HPDE6-E6E7 (cell line): ENCODE data around the gene MORN4.
A peak's percentile ranks its signal among the peaks of the same experiment; 100 is the strongest.
"Not testable (repeated sequence)": the region's sequence is repeated elsewhere in the genome, so short reads cannot be mapped to it uniquely, and the experiment has no call there.

Source experiments
- DNase-seq: peaks from one replicate; pipeline ENCODE4 v3.0.0; 2011; ENCODE audit warnings: missing footprints; ENCODE audit errors: extremely low spot score

Gene MORN4

GRCh38 chr10:97632949-97633884, at the start of gene MORN4:
Gene MORN4, minus strand, starts transcription at chr10:97633500. Its CDS starts 13,847 bp downstream, at chr10:97619653.
- peak; percentile 96 for DNase-seq

- DNase-seq = no peak
Measured at GRCh38 chr10:97682042-97682441, 48.7 kb upstream of the MORN4 start.

DNA sequence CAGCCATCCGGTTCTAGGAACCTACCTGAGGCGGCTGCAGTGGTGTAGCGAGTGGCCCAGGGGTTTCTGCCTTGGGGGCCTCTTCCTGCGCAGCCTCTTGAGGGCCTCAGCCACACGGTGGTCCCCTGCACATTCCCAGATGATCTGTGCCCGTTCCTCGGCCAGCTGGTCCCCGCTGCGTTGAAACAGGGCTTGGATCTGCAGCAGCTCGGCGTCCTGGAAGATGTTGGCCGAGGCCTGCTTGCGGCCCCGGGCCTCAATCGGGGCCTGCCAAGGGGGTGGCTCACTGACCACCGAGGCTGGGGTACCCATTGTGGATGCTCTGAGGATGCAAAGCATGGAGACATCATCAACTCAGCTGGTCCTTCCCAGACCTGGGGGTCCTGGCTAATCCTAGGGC, 46.3 kb upstream of the MORN4 start:
- DNase-seq = no peak

DNA sequence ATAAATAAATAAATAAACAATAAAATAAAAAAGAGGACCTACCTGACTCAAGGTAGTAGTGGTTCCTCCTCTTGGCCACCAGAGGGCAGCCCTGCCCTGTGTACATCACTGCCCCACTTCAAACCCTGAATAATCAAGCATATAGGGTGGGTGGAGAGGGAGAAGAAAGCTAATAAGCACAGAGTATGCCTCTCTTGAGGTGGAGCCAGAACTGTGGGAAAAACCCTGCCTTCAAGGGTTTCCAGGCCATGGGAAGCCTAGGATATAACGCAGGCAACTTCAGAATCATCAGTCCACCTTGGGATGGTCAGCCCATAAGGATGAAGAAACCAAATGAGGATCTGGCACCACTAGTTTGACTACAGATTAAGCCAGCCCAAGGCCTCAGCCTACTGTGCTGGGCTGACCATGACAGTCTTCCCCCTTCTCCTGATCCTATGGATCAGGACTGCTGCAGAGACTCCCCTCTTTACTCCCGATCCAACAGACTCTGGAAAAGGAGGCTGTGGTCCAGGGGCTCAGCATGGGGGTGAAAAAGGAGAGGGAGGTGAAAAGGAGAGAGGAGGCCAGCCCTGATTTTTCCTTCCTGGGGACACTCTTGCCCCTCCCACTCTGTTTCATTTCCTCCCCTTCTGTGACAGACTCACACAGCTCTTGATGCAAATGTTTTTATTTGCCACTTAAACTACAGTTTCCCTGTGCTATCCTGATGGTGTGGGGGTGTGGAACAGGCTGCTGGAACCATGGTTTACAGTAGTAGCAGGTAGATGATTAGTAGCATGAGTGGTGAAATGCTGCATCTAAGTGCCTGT, 43.7 kb upstream of the MORN4 start:
- DNase-seq = peak; percentile 71

- DNase-seq = no peak
Measured at GRCh38 chr10:97675222-97675621, 41.9 kb upstream of the MORN4 start.

- DNase-seq = no peak
Measured at GRCh38 chr10:97673736-97674525, 40.6 kb upstream of the MORN4 start.

DNA sequence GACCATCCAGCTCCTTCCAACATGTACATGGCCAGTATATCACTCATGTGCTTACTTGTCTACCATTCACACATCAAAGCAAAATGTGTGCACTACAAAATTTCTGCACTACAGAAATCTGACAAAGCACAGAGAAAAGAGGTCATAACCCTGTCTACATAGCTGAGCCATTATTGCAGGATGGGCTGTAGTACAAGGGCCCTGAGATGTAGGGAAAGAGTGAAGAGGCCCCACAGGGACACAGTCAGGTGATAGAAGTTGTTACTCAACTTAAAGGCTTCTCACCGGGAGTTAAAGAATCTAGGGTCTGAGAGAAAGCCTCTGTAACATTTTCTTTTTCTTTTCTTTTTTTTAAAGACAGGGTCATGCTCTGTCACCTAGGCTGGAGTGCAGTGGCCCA, 36.3 kb upstream of the MORN4 start:
- no peak for DNase-seq

DNA sequence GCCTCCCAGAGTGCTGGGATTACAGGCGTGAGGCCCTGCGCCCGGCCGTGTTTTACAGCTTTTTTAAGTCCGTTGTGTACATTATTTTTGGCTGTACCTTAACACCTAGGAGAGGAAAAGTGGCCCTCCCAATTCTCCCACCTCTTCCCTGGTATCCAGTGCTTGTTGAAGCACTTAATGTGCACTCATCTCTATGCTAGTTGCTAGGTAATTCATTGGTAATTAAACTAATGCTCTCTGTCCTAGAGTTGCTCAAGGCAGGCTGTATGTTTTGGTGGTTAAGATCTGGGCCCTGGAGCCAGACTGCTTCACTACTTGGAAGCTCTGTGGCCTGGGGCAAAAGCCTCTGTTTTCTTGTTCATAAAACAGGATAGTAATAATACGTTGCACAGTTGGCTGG, 34.2 kb upstream of the MORN4 start:
- no peak for DNase-seq

DNA sequence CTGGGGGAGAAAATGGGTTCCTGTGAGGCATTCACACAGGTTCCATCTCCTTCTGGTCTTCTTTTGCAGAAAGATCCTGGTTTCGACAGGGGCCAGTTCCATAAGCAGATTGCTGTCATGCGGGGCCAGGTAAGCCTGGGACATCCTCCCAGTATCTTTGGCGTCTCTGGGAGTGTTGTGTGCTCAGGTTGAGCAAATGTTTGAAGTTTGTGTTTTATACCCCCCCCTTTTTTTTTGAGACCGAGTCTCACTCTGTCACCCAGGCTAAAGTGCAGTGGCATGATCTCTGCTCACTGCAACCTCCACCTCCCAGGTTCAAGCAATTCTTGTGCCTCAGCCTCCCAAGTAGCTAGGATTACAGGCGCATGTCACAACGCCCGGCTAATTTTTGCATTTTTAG, 33.7 kb upstream of the MORN4 start:
- DNase-seq = no peak

GRCh38 chr10:97664282-97664850, 31.1 kb upstream of the MORN4 start:
- DNase-seq = no peak

GRCh38 chr10:97659589-97659988, 26.3 kb upstream of the MORN4 start:
- no peak for DNase-seq

DNA sequence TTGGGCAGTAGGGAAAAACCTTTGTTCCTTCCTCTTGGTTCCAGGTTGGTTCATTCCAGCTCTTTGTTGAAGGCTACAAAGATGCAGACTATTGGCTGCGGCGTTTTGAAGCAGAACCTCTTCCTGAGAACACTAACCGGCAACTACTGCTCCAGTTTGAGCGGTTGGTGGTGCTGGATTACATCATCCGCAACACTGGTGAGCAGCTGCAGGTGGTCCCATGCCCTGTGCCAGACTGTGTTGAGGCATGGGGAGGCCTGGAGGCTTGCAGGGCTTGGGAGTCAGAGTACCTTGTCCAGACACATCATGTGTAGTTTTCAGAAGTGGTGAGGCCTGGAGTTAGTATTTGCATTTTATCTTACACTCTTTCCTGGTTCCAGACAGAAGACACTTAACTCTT, 23.5 kb upstream of the MORN4 start:
- DNase-seq = no peak

GRCh38 chr10:97651773-97652172, 18.5 kb upstream of the MORN4 start:
- peak; percentile 96 for DNase-seq

- no peak for DNase-seq
Measured at GRCh38 chr10:97650726-97651125, 17.4 kb upstream of the MORN4 start.

- not testable (repeated sequence) for DNase-seq
Measured at GRCh38 chr10:97649405-97649750, 16.1 kb upstream of the MORN4 start.

DNA sequence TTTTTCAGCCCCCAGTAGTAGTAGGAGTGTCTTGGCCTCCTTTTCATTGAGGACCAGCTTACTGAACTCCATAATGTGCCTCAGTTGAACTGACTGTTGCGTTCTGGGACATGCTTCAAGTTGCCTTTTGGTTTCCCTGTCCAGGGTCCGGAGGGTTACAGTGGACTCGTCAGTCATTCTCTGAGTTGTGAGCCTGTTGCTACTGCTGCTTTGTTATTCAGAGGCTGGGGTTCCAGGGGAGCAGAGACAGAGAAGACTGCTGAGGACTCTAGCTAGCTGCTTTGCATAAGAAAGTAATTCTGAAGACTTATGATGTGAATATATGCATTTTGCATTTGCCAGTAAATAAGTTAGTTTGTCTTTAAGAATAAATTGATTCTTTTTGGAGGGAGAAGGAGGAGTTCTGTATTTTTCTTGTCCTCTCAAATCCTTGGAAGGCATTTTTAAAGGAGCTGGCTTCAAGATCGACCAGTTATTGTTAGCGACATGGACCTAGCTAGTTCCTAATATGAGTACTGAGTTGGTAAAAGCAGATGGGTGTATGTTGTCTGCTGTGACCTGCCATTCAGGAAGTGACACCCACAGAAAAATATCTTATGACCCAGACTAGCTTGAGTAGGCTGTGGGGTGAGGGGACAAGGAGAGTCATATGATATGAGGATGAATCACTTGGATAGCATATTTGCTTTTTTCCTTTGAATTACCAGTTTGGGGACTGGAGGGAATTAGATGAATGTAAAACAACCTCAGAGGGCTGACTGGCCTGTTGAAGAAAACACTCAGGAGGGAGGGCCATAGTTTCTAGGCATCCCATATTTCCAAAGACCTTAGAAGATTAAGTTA, 15.5 kb upstream of the MORN4 start:
- peak; percentile 81 for DNase-seq

DNA sequence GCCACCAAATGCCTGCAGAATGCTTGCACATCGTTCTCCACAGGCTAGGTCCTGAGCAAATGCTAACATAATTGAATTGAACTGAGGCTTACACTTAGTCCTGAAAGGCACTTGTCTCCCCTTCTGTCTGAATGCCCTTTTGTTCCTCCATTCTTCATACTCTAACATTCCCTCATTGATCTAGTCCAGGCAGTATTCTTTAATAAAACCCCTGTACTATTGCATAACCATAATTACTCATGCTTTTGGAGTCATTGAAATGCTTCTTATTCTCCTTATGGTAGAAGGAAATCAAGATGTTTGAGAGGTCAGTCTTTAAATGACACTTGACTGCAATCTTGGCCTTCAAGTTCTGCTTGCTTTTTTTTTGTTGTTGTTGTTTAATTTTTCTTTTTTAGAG, 14.3 kb upstream of the MORN4 start:
- DNase-seq = peak; percentile 46

GRCh38 chr10:97644936-97645335, 11.6 kb upstream of the MORN4 start:
- DNase-seq = no peak

- no peak for DNase-seq
Measured at GRCh38 chr10:97643441-97643985, 10.2 kb upstream of the MORN4 start.

GRCh38 chr10:97642471-97643159, 9.3 kb upstream of the MORN4 start:
- not testable (repeated sequence) for DNase-seq
